ENCODE measurements around the gene PRKAG2.

Gene PRKAG2

GRCh38 chr7:151671514-151671913, 205.4 kb downstream of the PRKAG2 start:
- in situ Hi-C loops (cut with HindIII; ENCODE audit: low sequenced_read_pairs): no loop called here
- DNase-seq (ENCODE audit: low read depth): no peak
- no peak for TF ChIP-seq CTCF (IDR thresholded peaks at IDR 0.05; ENCODE audit: low read depth, low read length, missing control alignments)
- no peak overlapping the region for H3K4me3 ChIP-seq (ENCODE audit: low read depth, low read length)

- DNase-seq (ENCODE audit: low read depth): no peak
- no peak for TF ChIP-seq CTCF (IDR thresholded peaks at IDR 0.05; ENCODE audit: low read depth, low read length, missing control alignments)
- H3K4me3 ChIP-seq (ENCODE audit: low read depth, low read length): no peak overlapping the region
- in situ Hi-C loops (cut with HindIII; ENCODE audit: low sequenced_read_pairs): no loop called here
These were observed 207.2 kb downstream of the PRKAG2 start for GRCh38 chr7:151669762-151670161.

GRCh38 chr7:151666886-151667285, 210.0 kb downstream of the PRKAG2 start:
- DNase-seq (ENCODE audit: low read depth): no peak
- no peak overlapping the region for H3K4me3 ChIP-seq (ENCODE audit: low read depth, low read length)
- in situ Hi-C loops (cut with HindIII; ENCODE audit: low sequenced_read_pairs): no loop called here
- TF ChIP-seq CTCF (IDR thresholded peaks at IDR 0.05; ENCODE audit: low read depth, low read length, missing control alignments): no peak

- in situ Hi-C loops (cut with HindIII; ENCODE audit: low sequenced_read_pairs): no loop called here
- peak; percentile 73 for DNase-seq (ENCODE audit: low read depth)
- no peak overlapping the region for H3K4me3 ChIP-seq (ENCODE audit: low read depth, low read length)
- TF ChIP-seq CTCF (IDR thresholded peaks at IDR 0.05; ENCODE audit: low read depth, low read length, missing control alignments): no peak
These were observed 211.5 kb downstream of the PRKAG2 start for GRCh38 chr7:151665368-151665767.

- no peak overlapping the region for H3K4me3 ChIP-seq (ENCODE audit: low read depth, low read length)
- no peak for DNase-seq (ENCODE audit: low read depth)
- TF ChIP-seq CTCF (IDR thresholded peaks at IDR 0.05; ENCODE audit: low read depth, low read length, missing control alignments): no peak
- in situ Hi-C loops (cut with HindIII; ENCODE audit: low sequenced_read_pairs): loop anchor here (5.0 kb wide), 1 partner anchor 73 kb away; no protein-coding TSS in a partner anchor
These were observed 212.6 kb downstream of the PRKAG2 start for GRCh38 chr7:151664268-151664667.

- DNase-seq (ENCODE audit: low read depth): no peak
- no peak overlapping the region for H3K4me3 ChIP-seq (ENCODE audit: low read depth, low read length)
- TF ChIP-seq CTCF (IDR thresholded peaks at IDR 0.05; ENCODE audit: low read depth, low read length, missing control alignments): no peak
- in situ Hi-C loops (cut with HindIII; ENCODE audit: low sequenced_read_pairs): loop anchor here (5.0 kb wide), 1 partner anchor 74 kb away; no protein-coding TSS in a partner anchor
These were observed 213.4 kb downstream of the PRKAG2 start for GRCh38 chr7:151663382-151664100.
